Measurements from ENCODE around the gene TMEM271. TPM values are rescaled to one million over a fixed set of nuclear protein-coding genes. Genes with fewer than 3 reads are reported as not detected.

The TMEM271 gene
- total RNA-seq, 1 donor from 2014 or later = 0.26 TPM

DNA sequence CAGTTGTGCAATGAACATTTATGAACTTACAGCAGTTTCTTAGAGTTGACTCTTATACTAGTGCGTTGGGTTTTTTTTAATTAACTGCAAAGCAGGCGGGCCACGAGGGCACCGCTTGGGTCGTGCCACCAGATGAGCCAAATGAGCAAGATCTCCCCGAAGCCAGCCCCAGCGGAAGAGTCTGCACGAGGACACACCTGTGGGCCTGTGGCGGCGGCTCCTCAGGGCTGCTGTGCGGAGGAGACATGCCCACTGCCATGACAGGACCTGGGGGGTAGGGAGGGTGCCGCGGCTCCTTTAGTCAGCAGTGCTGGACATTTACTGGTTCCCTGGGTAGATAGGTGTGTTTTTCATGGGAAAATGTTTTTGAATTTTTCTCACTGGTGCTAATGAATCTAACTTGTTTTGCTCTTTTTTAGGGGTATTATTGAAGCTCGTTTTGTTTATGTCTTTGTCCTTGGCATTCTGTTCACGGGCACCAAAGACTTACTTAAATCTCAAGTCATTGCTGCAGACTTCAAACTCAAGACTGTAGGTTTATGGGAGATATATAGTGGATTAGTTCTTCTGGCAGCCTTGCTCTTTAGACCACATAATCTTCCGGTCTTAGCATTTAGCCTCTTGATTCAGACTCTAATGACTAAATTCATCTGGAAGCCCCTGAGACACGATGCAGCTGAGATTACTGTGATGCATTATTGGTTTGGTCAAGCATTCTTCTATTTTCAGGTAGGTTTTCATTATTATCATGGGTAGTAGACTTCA lies 45.9 kb downstream of the TMEM271 start:
- no peak overlapping the region for H3K4me3 Mint-ChIP-seq
- H3K36me3 Mint-ChIP-seq (ENCODE audit: low read depth) = peaks cover 6% of the 10 kb centered on the region
- no peak overlapping the region for H3K27ac Mint-ChIP-seq (ENCODE audit: unreplicated experiment)
- H3K4me1 Mint-ChIP-seq = peaks cover 15% of the 10 kb centered on the region
- no peaks in the 10 kb centered on the region for H3K9me3 Mint-ChIP-seq
- TF ChIP-seq, protein P1, sequence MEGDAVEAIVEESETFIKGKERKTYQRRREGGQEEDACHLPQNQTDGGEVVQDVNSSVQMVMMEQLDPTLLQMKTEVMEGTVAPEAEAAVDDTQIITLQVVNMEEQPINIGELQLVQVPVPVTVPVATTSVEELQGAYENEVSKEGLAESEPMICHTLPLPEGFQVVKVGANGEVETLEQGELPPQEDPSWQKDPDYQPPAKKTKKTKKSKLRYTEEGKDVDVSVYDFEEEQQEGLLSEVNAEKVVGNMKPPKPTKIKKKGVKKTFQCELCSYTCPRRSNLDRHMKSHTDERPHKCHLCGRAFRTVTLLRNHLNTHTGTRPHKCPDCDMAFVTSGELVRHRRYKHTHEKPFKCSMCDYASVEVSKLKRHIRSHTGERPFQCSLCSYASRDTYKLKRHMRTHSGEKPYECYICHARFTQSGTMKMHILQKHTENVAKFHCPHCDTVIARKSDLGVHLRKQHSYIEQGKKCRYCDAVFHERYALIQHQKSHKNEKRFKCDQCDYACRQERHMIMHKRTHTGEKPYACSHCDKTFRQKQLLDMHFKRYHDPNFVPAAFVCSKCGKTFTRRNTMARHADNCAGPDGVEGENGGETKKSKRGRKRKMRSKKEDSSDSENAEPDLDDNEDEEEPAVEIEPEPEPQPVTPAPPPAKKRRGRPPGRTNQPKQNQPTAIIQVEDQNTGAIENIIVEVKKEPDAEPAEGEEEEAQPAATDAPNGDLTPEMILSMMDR (conservative IDR thresholded peaks at IDR 0.05) = no peak
- no peaks in the 10 kb centered on the region for H3K27me3 Mint-ChIP-seq (ENCODE audit: low read depth)
- no peak for DNase-seq (ENCODE audit: low read depth, low spot score)

GRCh38 chr4:529563-529962 lies 46.5 kb downstream of the TMEM271 start:
- DNase-seq (ENCODE audit: low read depth, low spot score) = no peak
- Mint-ChIP-seq H3K36me3 (ENCODE audit: low read depth) (peaks cover 6% of the 10 kb centered on the region), H3K27ac (ENCODE audit: unreplicated experiment) (no peak overlapping the region), H3K27me3 (ENCODE audit: low read depth) (no peaks in the 10 kb centered on the region), H3K9me3 (no peaks in the 10 kb centered on the region), H3K4me3 (no peak overlapping the region), H3K4me1 (peaks cover 15% of the 10 kb centered on the region)
- TF ChIP-seq, protein P1 (conservative IDR thresholded peaks at IDR 0.05) = no peak

GRCh38 chr4:528835-529234 lies 47.3 kb downstream of the TMEM271 start:
- Mint-ChIP-seq H3K4me1 (peaks cover 15% of the 10 kb centered on the region), H3K9me3 (no peaks in the 10 kb centered on the region), H3K4me3 (no peak overlapping the region), H3K27ac (ENCODE audit: unreplicated experiment) (peak overlapping the region; percentile 37), H3K36me3 (ENCODE audit: low read depth) (peaks cover 6% of the 10 kb centered on the region), H3K27me3 (ENCODE audit: low read depth) (no peaks in the 10 kb centered on the region)
- TF ChIP-seq, protein P1 (conservative IDR thresholded peaks at IDR 0.05) = no peak
- no peak for DNase-seq (ENCODE audit: low read depth, low spot score)

- no peak for DNase-seq (ENCODE audit: low read depth, low spot score)
Observed at GRCh38 chr4:528296-528695, 47.8 kb downstream of the TMEM271 start.

DNA sequence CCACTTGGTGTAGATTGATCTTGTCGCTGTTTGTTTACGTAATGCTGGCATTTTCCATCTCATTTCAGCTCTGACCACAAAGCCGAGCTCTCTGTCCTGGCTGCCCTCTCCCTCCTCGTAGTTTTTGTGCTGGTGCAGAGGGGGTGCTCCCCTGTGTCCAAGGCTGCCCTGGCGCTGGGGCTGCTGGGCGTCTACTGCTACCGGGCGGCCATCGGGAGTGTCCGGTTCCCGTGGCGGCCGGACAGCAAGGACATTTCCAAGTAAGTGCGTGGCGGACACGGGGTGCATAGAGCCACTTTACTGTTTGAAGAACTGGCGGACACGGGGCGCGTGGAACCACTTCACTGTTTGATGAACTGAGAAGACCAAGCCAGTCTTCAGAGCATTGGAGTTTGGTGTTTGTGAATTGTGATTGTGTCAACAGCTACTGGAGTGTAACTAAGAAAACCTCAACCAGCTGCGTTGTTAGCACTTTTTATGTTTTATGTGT lies 49.1 kb downstream of the TMEM271 start:
- no peaks in the 10 kb centered on the region for H3K27me3 Mint-ChIP-seq (ENCODE audit: low read depth)
- H3K4me1 Mint-ChIP-seq = peaks cover 15% of the 10 kb centered on the region
- DNase-seq (ENCODE audit: low read depth, low spot score) = no peak
- H3K4me3 Mint-ChIP-seq = no peak overlapping the region
- no peak overlapping the region for H3K27ac Mint-ChIP-seq (ENCODE audit: unreplicated experiment)
- H3K9me3 Mint-ChIP-seq = no peaks in the 10 kb centered on the region
- no peaks in the 10 kb centered on the region for H3K36me3 Mint-ChIP-seq (ENCODE audit: low read depth)
- TF ChIP-seq, protein P1 (conservative IDR thresholded peaks at IDR 0.05) = no peak

More at GRCh38 chr4:528296-528695, 47.8 kb downstream of the TMEM271 start:
- H3K27ac Mint-ChIP-seq (ENCODE audit: unreplicated experiment) = no peak overlapping the region
- H3K27me3 Mint-ChIP-seq (ENCODE audit: low read depth) = no peaks in the 10 kb centered on the region
- peaks cover 15% of the 10 kb centered on the region for H3K4me1 Mint-ChIP-seq
- H3K9me3 Mint-ChIP-seq = no peaks in the 10 kb centered on the region
- TF ChIP-seq, protein P1 (conservative IDR thresholded peaks at IDR 0.05) = no peak
- no peak overlapping the region for H3K4me3 Mint-ChIP-seq
- peaks cover 6% of the 10 kb centered on the region for H3K36me3 Mint-ChIP-seq (ENCODE audit: low read depth)
